SK-N-SH treated with all-trans-retinoic acid at 6 μM for 48 hours (cell line): ENCODE results near the gene CLNK.

Experiments
- ATAC-seq: fragments of 200-7000 bp; cut with Tn5 transposase; 3 replicates; pipeline ENCODE4 v1.9.1; 2020; ENCODE audit warnings: mild to moderate bottlenecking, moderate library complexity
- ARNTL ChIP-seq: fragments of 450-650 bp; formaldehyde crosslinking; IDR thresholded peaks from 2 replicates; pipeline ENCODE4 v1.5.0; 2020; ENCODE audit warnings: low read depth, mild to moderate bottlenecking, moderate library complexity, borderline replicate concordance
- BACH2 ChIP-seq: fragments of 250-450 bp; sonication (Bioruptor Pico); IDR thresholded peaks from 2 replicates; pipeline ENCODE4 v1.9.0; 2021; ENCODE audit warnings: mild to moderate bottlenecking, borderline replicate concordance
- CREB5 ChIP-seq: fragments of 250-450 bp; sonication (Bioruptor Pico); IDR thresholded peaks from 2 replicates; pipeline ENCODE4 v1.5.1; 2020; ENCODE audit warnings: low read depth, mild to moderate bottlenecking, moderate library complexity
- CSDC2 ChIP-seq: fragments of 250-450 bp; sonication (Bioruptor Pico); IDR thresholded peaks from 2 replicates; pipeline ENCODE4 v1.5.0; 2020; ENCODE audit warnings: mild to moderate bottlenecking, moderate library complexity
- ESRRG ChIP-seq: fragments of 250-450 bp; sonication (Bioruptor Pico); IDR thresholded peaks from 2 replicates; pipeline ENCODE4 v1.6.1; 2021; ENCODE audit warnings: mild to moderate bottlenecking
- GLIS3 ChIP-seq: fragments of 250-450 bp; sonication (Bioruptor Pico); IDR thresholded peaks from 2 replicates; pipeline ENCODE4 v1.5.0; 2020; ENCODE audit warnings: mild to moderate bottlenecking, moderate library complexity
- ISL1 ChIP-seq: fragments of 250-450 bp; sonication (Bioruptor Pico); IDR thresholded peaks from 2 replicates; pipeline ENCODE4 v2.1.2; 2022; ENCODE audit warnings: mild to moderate bottlenecking, moderate library complexity
- OSR1 ChIP-seq: fragments of 250-450 bp; sonication (Bioruptor Pico); IDR thresholded peaks from 2 replicates; pipeline ENCODE4 v1.8.0; 2022; ENCODE audit warnings: moderate library complexity, mild to moderate bottlenecking, inconsistent platforms
- POU6F1 ChIP-seq: fragments of 250-450 bp; sonication (Bioruptor Pico); IDR thresholded peaks from 2 replicates; pipeline ENCODE4 v1.8.0; 2021; ENCODE audit warnings: low read depth, mild to moderate bottlenecking, moderate library complexity, borderline replicate concordance
- PPARA ChIP-seq: fragments of 250-450 bp; sonication (Bioruptor Pico); IDR thresholded peaks from 2 replicates; pipeline ENCODE4 v1.5.0; 2020; ENCODE audit warnings: mild to moderate bottlenecking, borderline replicate concordance
- RARB ChIP-seq: fragments of 250-450 bp; sonication (Bioruptor Pico); IDR thresholded peaks from 2 replicates; pipeline ENCODE4 v1.8.0; 2021; ENCODE audit warnings: mild to moderate bottlenecking, moderate library complexity
- SNAI2 ChIP-seq: fragments of 250-450 bp; sonication (Bioruptor Pico); IDR thresholded peaks from 2 replicates; pipeline ENCODE4 v1.5.0; 2020; ENCODE audit warnings: mild to moderate bottlenecking, moderate library complexity
- TCF4 ChIP-seq: fragments of 250-450 bp; sonication (Bioruptor Pico); IDR thresholded peaks from 2 replicates; pipeline ENCODE4 v1.8.0; 2021; ENCODE audit warnings: mild to moderate bottlenecking, moderate library complexity, borderline replicate concordance
- TOX ChIP-seq: fragments of 250-450 bp; sonication (Bioruptor Pico); IDR thresholded peaks from 2 replicates; pipeline ENCODE4 v1.8.0; 2021; ENCODE audit warnings: mild to moderate bottlenecking, moderate library complexity, borderline replicate concordance
- TSHZ2 ChIP-seq: fragments of 250-450 bp; sonication (Bioruptor Pico); IDR thresholded peaks from 2 replicates; pipeline ENCODE4 v1.5.0; 2020; ENCODE audit warnings: mild to moderate bottlenecking, moderate library complexity
- ZC3H10 ChIP-seq: fragments of 250-450 bp; sonication (Bioruptor Pico); IDR thresholded peaks from 2 replicates; pipeline ENCODE4 v1.5.1; 2021; ENCODE audit warnings: mild to moderate bottlenecking, moderate library complexity
- ZFP3 ChIP-seq: fragments of 250-450 bp; sonication (Bioruptor Pico); IDR thresholded peaks from 2 replicates; pipeline ENCODE4 v1.5.0; 2020; ENCODE audit warnings: mild to moderate bottlenecking, moderate library complexity
- ZFP30 ChIP-seq: fragments of 450-650 bp; formaldehyde crosslinking; IDR thresholded peaks from 2 replicates; pipeline ENCODE4 v1.5.0; 2022; ENCODE audit warnings: mild to moderate bottlenecking, moderate library complexity
- ZNF70 ChIP-seq: fragments of 450-650 bp; formaldehyde crosslinking; IDR thresholded peaks from 2 replicates; pipeline ENCODE4 v1.5.0; 2020; ENCODE audit warnings: mild to moderate bottlenecking, moderate library complexity
- ZNF8 ChIP-seq: fragments of 450-650 bp; formaldehyde crosslinking; IDR thresholded peaks from 2 replicates; pipeline ENCODE4 v1.5.0; 2020; ENCODE audit warnings: mild to moderate bottlenecking, moderate library complexity
- TF ChIP-seq, protein P1 (sequence below): fragments of 250-450 bp; sonication (Bioruptor Pico); IDR thresholded peaks from 2 replicates; pipeline ENCODE4 v1.5.1; 2021; ENCODE audit warnings: mild to moderate bottlenecking, moderate library complexity

Gene CLNK

DNA sequence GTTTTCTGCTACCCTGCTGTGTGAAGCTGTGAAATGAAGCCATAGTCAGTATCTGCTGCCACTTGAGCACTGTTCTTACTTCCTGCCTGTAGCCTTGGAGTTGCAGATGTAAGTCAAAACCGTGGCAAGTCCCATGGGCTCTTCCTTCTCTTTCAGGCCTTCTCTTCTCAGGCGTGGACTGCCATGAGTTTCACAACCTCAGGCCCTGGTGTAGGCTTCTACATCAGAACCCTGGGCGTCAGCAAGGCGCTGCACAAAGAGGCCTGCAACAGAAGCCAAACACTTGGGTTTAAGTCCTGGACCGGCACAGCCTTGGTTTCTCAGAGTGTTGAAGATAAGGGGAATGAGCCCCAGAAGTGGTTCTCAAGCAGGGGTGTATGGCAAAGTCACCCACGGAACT, 229.8 kb downstream of the CLNK start:
- TF ChIP-seq RARB (CRISPR knock-in tag) (no peak), CREB5 (CRISPR knock-in tag) (no peak), ESRRG (no peak), ZFP30 (no peak), CSDC2 (CRISPR knock-in tag) (no peak), ZNF8 (no peak), TCF4 (no peak), TOX (CRISPR knock-in tag) (no peak), ARNTL (CRISPR knock-in tag) (no peak)
- ATAC-seq, result no peak

- ATAC-seq, result no peak
- TF ChIP-seq OSR1 (CRISPR knock-in tag), result no peak
- TF ChIP-seq, protein P1, sequence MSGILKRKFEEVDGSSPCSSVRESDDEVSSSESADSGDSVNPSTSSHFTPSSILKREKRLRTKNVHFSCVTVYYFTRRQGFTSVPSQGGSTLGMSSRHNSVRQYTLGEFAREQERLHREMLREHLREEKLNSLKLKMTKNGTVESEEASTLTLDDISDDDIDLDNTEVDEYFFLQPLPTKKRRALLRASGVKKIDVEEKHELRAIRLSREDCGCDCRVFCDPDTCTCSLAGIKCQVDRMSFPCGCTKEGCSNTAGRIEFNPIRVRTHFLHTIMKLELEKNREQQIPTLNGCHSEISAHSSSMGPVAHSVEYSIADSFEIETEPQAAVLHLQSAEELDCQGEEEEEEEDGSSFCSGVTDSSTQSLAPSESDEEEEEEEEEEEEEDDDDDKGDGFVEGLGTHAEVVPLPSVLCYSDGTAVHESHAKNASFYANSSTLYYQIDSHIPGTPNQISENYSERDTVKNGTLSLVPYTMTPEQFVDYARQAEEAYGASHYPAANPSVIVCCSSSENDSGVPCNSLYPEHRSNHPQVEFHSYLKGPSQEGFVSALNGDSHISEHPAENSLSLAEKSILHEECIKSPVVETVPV (CRISPR knock-in tag), result no peak
- no peak for TF ChIP-seq TSHZ2
- TF ChIP-seq ZFP3, result no peak
- TF ChIP-seq CSDC2 (CRISPR knock-in tag), result no peak
- TF ChIP-seq PPARA, result no peak
- no peak for TF ChIP-seq ISL1 (CRISPR knock-in tag)
- TF ChIP-seq ESRRG, result no peak
- no peak for TF ChIP-seq TOX (CRISPR knock-in tag)
- TF ChIP-seq RARB (CRISPR knock-in tag), result no peak
- no peak for TF ChIP-seq ZNF70 (CRISPR knock-in tag)
- no peak for TF ChIP-seq BACH2 (CRISPR knock-in tag)
- TF ChIP-seq GLIS3 (CRISPR knock-in tag), result no peak
- TF ChIP-seq POU6F1 (CRISPR knock-in tag), result no peak
- TF ChIP-seq CREB5 (CRISPR knock-in tag), result no peak
- no peak for TF ChIP-seq SNAI2 (CRISPR knock-in tag)
- TF ChIP-seq ZFP30, result no peak
- no peak for TF ChIP-seq TCF4
- no peak for TF ChIP-seq ZNF8
- TF ChIP-seq ARNTL (CRISPR knock-in tag), result no peak
Measured at GRCh38 chr4:10454121-10454520, 230.4 kb downstream of the CLNK start.

DNA sequence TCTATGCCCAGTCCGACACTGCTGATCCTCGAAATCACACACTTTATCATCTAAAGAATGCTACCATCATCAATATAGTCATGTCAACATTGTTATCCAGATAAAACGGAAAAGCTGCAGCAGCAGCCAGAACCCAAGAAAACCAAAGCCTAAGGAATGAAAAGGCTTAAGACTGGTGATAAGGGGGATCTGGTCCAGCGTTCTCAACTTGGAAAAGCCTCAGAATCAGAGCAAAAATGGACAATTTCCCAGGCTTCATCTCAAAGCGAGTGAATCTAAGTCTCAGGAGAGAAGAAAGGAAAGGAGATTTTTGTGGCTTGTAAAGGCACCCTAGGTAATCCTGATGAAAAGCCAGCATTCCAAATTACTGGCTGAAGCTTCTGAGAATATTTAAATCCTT, 235.6 kb downstream of the CLNK start:
- no peak for ATAC-seq
- TF ChIP-seq, protein P1 (CRISPR knock-in tag), result no peak
- TF ChIP-seq ARNTL (CRISPR knock-in tag) (no peak), RARB (CRISPR knock-in tag) (no peak), OSR1 (CRISPR knock-in tag) (no peak), TOX (CRISPR knock-in tag) (no peak), CSDC2 (CRISPR knock-in tag) (no peak), ZFP3 (no peak), ESRRG (no peak), TCF4 (no peak), TSHZ2 (no peak), GLIS3 (CRISPR knock-in tag) (no peak), CREB5 (CRISPR knock-in tag) (no peak), ZC3H10 (no peak), BACH2 (CRISPR knock-in tag) (no peak)
